Measurements from ENCODE around the gene CCDC32. TPM values are rescaled to one million over a fixed set of nuclear protein-coding genes. Genes with fewer than 3 reads are reported as not detected.

The CCDC32 gene
- total RNA-seq, 1 experiment from 2014 or later, result 12.8 TPM

GRCh38 chr15:40550341-40551037, 14.4 kb downstream of the CCDC32 start (continued):
- TF ChIP-seq STAT6 (CRISPR knock-in tag; conservative IDR thresholded peaks at IDR 0.05; ENCODE audit: low read depth) (no peak), GRHL2 (CRISPR knock-in tag; IDR thresholded peaks at IDR 0.05; ENCODE audit: insufficient replicate concordance, severe bottlenecking) (no peak), ZNF512 (CRISPR knock-in tag; IDR thresholded peaks at IDR 0.05; ENCODE audit: borderline replicate concordance) (no peak), CREM (CRISPR knock-in tag; IDR thresholded peaks at IDR 0.05) (no peak)

GRCh38 chr15:40549894-40550293, 14.9 kb downstream of the CCDC32 start:
- no peak overlapping the region for H3K27ac Mint-ChIP-seq
- ATAC-seq (no peak), DNase-seq (ENCODE audit: low spot score) (no peak)
- CTCF ChIA-PET, result no interaction called here
- H3K9me3 Mint-ChIP-seq, result no peaks in the 10 kb centered on the region
- POLR2A ChIA-PET, result no interaction called here
- peaks cover 3% of the 10 kb centered on the region; the same call in 1 of the 2 replicates for H3K36me3 Mint-ChIP-seq
- H3K4me1 Mint-ChIP-seq, result peaks cover 23% of the 10 kb centered on the region
- H3K27me3 Mint-ChIP-seq (ENCODE audit: low read depth), result no peaks in the 10 kb centered on the region
- TF ChIP-seq ZNF396 (CRISPR knock-in tag; IDR thresholded peaks at IDR 0.05; ENCODE audit: borderline replicate concordance) (no peak), KAT7 (CRISPR knock-in tag; IDR thresholded peaks at IDR 0.05; ENCODE audit: borderline replicate concordance) (no peak), NFYB (CRISPR knock-in tag; conservative IDR thresholded peaks at IDR 0.05; ENCODE audit: low read depth) (no peak), HMGXB4 (CRISPR knock-in tag; IDR thresholded peaks at IDR 0.05) (no peak), ATF6 (CRISPR knock-in tag; IDR thresholded peaks at IDR 0.05) (no peak), ZNF263 (CRISPR knock-in tag; IDR thresholded peaks at IDR 0.05; ENCODE audit: low read depth) (no peak), ZNF532 (CRISPR knock-in tag; IDR thresholded peaks at IDR 0.05; ENCODE audit: borderline replicate concordance) (no peak), ATF3 (CRISPR knock-in tag; conservative IDR thresholded peaks at IDR 0.05) (no peak), GRHL2 (CRISPR knock-in tag; IDR thresholded peaks at IDR 0.05; ENCODE audit: insufficient replicate concordance, severe bottlenecking) (no peak), ATF1 (CRISPR knock-in tag; IDR thresholded peaks at IDR 0.05) (no peak), ZNF232 (CRISPR knock-in tag; IDR thresholded peaks at IDR 0.05) (no peak), HMGA2 (CRISPR knock-in tag; IDR thresholded peaks at IDR 0.05) (no peak), NR3C1 (CRISPR knock-in tag; conservative IDR thresholded peaks at IDR 0.05; ENCODE audit: low read depth) (no peak), MYBL2 (CRISPR knock-in tag; IDR thresholded peaks at IDR 0.05) (no peak)
- H3K4me3 Mint-ChIP-seq, result no peak overlapping the region
